H9 (cell line): Measurements from ENCODE around the gene NUP43. TPM values are rescaled to one million over a fixed set of nuclear protein-coding genes. Genes with fewer than 3 reads are reported as not detected.

ENCODE experiments used
- DNase-seq: peaks from one replicate; pipeline ENCODE4 v3.0.0-alpha.2; 2017
- H2AFZ ChIP-seq: one replicate; pipeline ENCODE4 v1.6.1; 2013; ENCODE audit warnings: mild to moderate bottlenecking, low read length, control low read depth, moderate library complexity
- H2AK5ac ChIP-seq: 2 replicates; pipeline ENCODE4 v1.6.1; 2013; ENCODE audit warnings: low read length, control low read depth, mixed read lengths; ENCODE audit not compliant: insufficient read length
- H2BK120ac ChIP-seq: one replicate; pipeline ENCODE4 v1.6.1; 2013; ENCODE audit warnings: low read depth, mild to moderate bottlenecking, low read length, control low read depth, inconsistent platforms; ENCODE audit not compliant: poor library complexity, severe bottlenecking
- H2BK12ac ChIP-seq: 2 replicates; pipeline ENCODE4 v1.6.1; 2013; ENCODE audit warnings: low read length, control low read depth, mixed read lengths, low read depth; ENCODE audit not compliant: insufficient read length
- H2BK15ac ChIP-seq: 2 replicates; pipeline ENCODE4 v1.6.1; 2013; ENCODE audit warnings: low read depth, low read length, control low read depth
- H2BK20ac ChIP-seq: one replicate; pipeline ENCODE4 v1.6.1; 2013; ENCODE audit warnings: low read depth, mild to moderate bottlenecking, low read length, control low read depth, inconsistent platforms; ENCODE audit not compliant: poor library complexity, severe bottlenecking
- H2BK5ac ChIP-seq: 2 replicates; pipeline ENCODE4 v1.6.1; 2013; ENCODE audit warnings: low read length, control low read depth, mixed read lengths; ENCODE audit not compliant: insufficient read length
- H3K14ac ChIP-seq: 2 replicates; pipeline ENCODE4 v1.6.1; 2013; ENCODE audit warnings: low read length, control low read depth; ENCODE audit not compliant: insufficient read depth
- H3K18ac ChIP-seq: 2 replicates; pipeline ENCODE4 v1.6.1; 2013; ENCODE audit warnings: low read depth, mild to moderate bottlenecking, mixed read lengths, low read length, control low read depth; ENCODE audit not compliant: insufficient read length
- H3K23ac ChIP-seq: 2 replicates; pipeline ENCODE4 v1.6.1; 2013; ENCODE audit warnings: low read length, control low read depth, mixed read lengths, low read depth; ENCODE audit not compliant: insufficient read length
- H3K23me2 ChIP-seq: 2 replicates; pipeline ENCODE4 v1.6.1; 2013; ENCODE audit warnings: low read depth, mild to moderate bottlenecking, mixed read lengths, low read length, control low read depth; ENCODE audit not compliant: insufficient read length, poor library complexity, severe bottlenecking
- H3K27ac ChIP-seq: 2 replicates; pipeline ENCODE4 v1.5.1; 2013; ENCODE audit warnings: low read length, control low read depth, mixed read lengths, low read depth; ENCODE audit not compliant: insufficient read length
- H3K27me3 ChIP-seq: 2 replicates; pipeline ENCODE4 v1.6.1; 2013; ENCODE audit warnings: low read length, control low read depth, inconsistent platforms; ENCODE audit not compliant: insufficient read depth
- H3K4ac ChIP-seq: 2 replicates; pipeline ENCODE4 v1.6.1; 2013; ENCODE audit warnings: low read depth, mild to moderate bottlenecking, control low read depth, inconsistent platforms, low read length, moderate library complexity
- H3K4me1 ChIP-seq: 2 replicates; pipeline ENCODE4 v1.6.1; 2013; ENCODE audit warnings: low read length, control low read depth, inconsistent platforms; ENCODE audit not compliant: insufficient read depth
- H3K4me2 ChIP-seq: 2 replicates; pipeline ENCODE4 v1.6.1; 2013; ENCODE audit warnings: low read length, control low read depth, mixed read lengths; ENCODE audit not compliant: insufficient read length, insufficient read depth
- H3K56ac ChIP-seq: 2 replicates; pipeline ENCODE4 v1.6.1; 2013; ENCODE audit warnings: low read depth, mild to moderate bottlenecking, mixed read lengths, low read length, control low read depth; ENCODE audit not compliant: insufficient read length
- H3K79me1 ChIP-seq: 2 replicates; pipeline ENCODE4 v1.6.1; 2013; ENCODE audit warnings: low read depth, mild to moderate bottlenecking, moderate library complexity, low read length, control low read depth, inconsistent platforms; ENCODE audit not compliant: insufficient read depth, poor library complexity, severe bottlenecking
- H3K79me2 ChIP-seq: 2 replicates; pipeline ENCODE4 v1.6.1; 2013; ENCODE audit warnings: low read length, control low read depth, inconsistent platforms; ENCODE audit not compliant: insufficient read depth
- H3K9ac ChIP-seq: 2 replicates; pipeline ENCODE4 v1.6.1; 2013; ENCODE audit warnings: low read length, control low read depth, mixed read lengths; ENCODE audit not compliant: insufficient read length; ENCODE audit errors: extremely low read depth
- H3K9me3 ChIP-seq: one replicate; pipeline ENCODE4 v1.6.1; 2013; ENCODE audit warnings: low read depth, low read length, inconsistent platforms; ENCODE audit not compliant: control insufficient read depth
- H3T11ph ChIP-seq: one replicate; pipeline ENCODE4 v1.6.1; 2013; ENCODE audit warnings: mild to moderate bottlenecking, low read length, control low read depth, inconsistent platforms
- H4K20me1 ChIP-seq: one replicate; pipeline ENCODE4 v1.6.1; 2013; ENCODE audit not compliant: control insufficient read depth, insufficient read length, insufficient read depth
- H4K5ac ChIP-seq: 2 replicates; pipeline ENCODE4 v1.6.1; 2013; ENCODE audit warnings: low read depth, mild to moderate bottlenecking, mixed read lengths, low read length, control low read depth; ENCODE audit not compliant: insufficient read length
- H4K8ac ChIP-seq: replicated peaks from 2 replicates; pipeline ENCODE4 v1.6.1; 2013; ENCODE audit warnings: low read length, control low read depth, mixed read lengths, low read depth; ENCODE audit not compliant: insufficient read length
- H4K91ac ChIP-seq: 2 replicates; pipeline ENCODE4 v1.6.1; 2013; ENCODE audit warnings: low read depth, mild to moderate bottlenecking, moderate library complexity, mixed read lengths, low read length, control low read depth; ENCODE audit not compliant: insufficient read length
- H3K27ac Mint-ChIP-seq, 3 experiments: 2 replicates in 2 of 3; 3 replicates in 1 of 3; pipeline ENCODE4 v1.8.0; 2020 to 2021; ENCODE audit warnings: mixed read lengths in 3 of 3, mild to moderate bottlenecking in 1 of 3, moderate library complexity in 1 of 3
- H3K27me3 Mint-ChIP-seq: 2 replicates; pipeline ENCODE4 v1.8.0; 2021; ENCODE audit warnings: low read depth, mild to moderate bottlenecking, moderate library complexity, mixed read lengths
- H3K36me3 Mint-ChIP-seq, 3 experiments: 2 replicates in 2 of 3; 3 replicates in 1 of 3; pipeline ENCODE4 v1.8.0; 2020 to 2021; ENCODE audit warnings: low read depth in 3 of 3, mixed read lengths in 3 of 3; ENCODE audit not compliant: insufficient read depth in 1 of 3
- H3K4me1 Mint-ChIP-seq, 2 experiments: 2 replicates each; pipeline ENCODE4 v1.8.0; 2020; ENCODE audit warnings: mixed read lengths in 2 of 2
- H3K4me3 Mint-ChIP-seq, 2 experiments: 2 replicates in 1 of 2; 3 replicates in 1 of 2; pipeline ENCODE4 v1.8.0; 2020 to 2021; ENCODE audit warnings: mild to moderate bottlenecking in 2 of 2, mixed read lengths in 2 of 2, moderate library complexity in 1 of 2
- H3K9me3 Mint-ChIP-seq, 2 experiments: 2 replicates in 1 of 2; 3 replicates in 1 of 2; pipeline ENCODE4 v1.8.0; 2020; ENCODE audit warnings: mild to moderate bottlenecking in 2 of 2, mixed read lengths in 2 of 2, moderate library complexity in 1 of 2
- WGBS: extraction: QIAGEN DNeasy Blood & Tissue Kit; methylation state at CpG from one replicate; pipeline ENCODE4 v1.1.7; 2013; ENCODE audit warnings: missing lambda C conversion rate, low lambda C conversion rate, mixed read lengths; ENCODE audit not compliant: insufficient read length; ENCODE audit errors: extremely low coverage; 5-methylcytosine and 5-hydroxymethylcytosine counted together
- total RNA-seq: library from RNA; stranded (reverse); gene quantifications from 2 replicates; pipeline ENCODE4 v1.2.1, GENCODE V29; 2021
- TF ChIP-seq, protein P1 (sequence below): fragments of 200-600 bp; sonication (generic); conservative IDR thresholded peaks from 3 replicates; pipeline ENCODE4 v1.8.0; 2021; ENCODE audit warnings: antibody characterized with exemption, mild to moderate bottlenecking

The NUP43 gene
- total RNA-seq, 1 experiment from 2014 or later: 92.1 TPM

DNA sequence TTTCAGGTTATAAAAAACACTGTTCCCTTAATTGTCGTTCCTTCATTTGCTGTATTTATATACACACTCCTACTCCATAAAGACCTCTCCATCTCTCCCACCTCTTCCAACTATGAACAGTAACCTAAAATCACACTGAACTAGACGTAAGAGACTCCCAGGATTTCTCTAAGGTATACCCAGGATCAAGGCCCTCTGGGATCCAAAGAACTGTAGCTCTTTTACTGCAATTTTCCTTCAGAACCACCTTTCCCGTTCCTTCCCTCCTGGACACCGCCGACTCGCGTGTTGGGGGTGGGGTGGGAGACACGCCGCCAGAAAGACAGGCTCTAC is 29.1 kb downstream of the NUP43 start:
- H2AFZ ChIP-seq: no peak overlapping the region
- H3K56ac ChIP-seq: no peak overlapping the region
- no peak for DNase-seq
- no peak overlapping the region for H2BK12ac ChIP-seq
- peak overlapping the region; percentile 94 for H3K4me2 ChIP-seq
- H3K14ac ChIP-seq: peak overlapping the region; percentile 98
- H3K4ac ChIP-seq: no peak overlapping the region
- H3K9me3 ChIP-seq: no peaks in the 10 kb centered on the region
- H3K23me2 ChIP-seq: peaks cover 10% of the 10 kb centered on the region
- no CpG with 5 or more reads among the region's 9 CpGs for WGBS
- Mint-ChIP-seq H3K4me1 (peaks cover 17 to 20% of the 10 kb centered on the region in 2 experiments), H3K27me3 (no peaks in the 10 kb centered on the region), H3K27ac (peak overlapping the region; percentile 68 to 97 (median 96)), H3K4me3 (peak overlapping the region; percentile 88 to 90), H3K9me3 (no peaks in the 10 kb centered on the region; a peak in 1 of 5 replicates), H3K36me3 (peaks cover 1 to 11% (median 5%) of the 10 kb centered on the region in 3 experiments; a peak in 4 of 7 replicates)
- no peaks in the 10 kb centered on the region for H3K27me3 ChIP-seq
- H2BK5ac ChIP-seq: no peak overlapping the region
- H3K18ac ChIP-seq: peak overlapping the region; percentile 27
- H4K20me1 ChIP-seq: no peaks in the 10 kb centered on the region
- no peaks in the 10 kb centered on the region for H3K79me1 ChIP-seq
- H4K5ac ChIP-seq: no peak overlapping the region
- no peak overlapping the region for H4K91ac ChIP-seq
- H3K4me1 ChIP-seq: no peaks in the 10 kb centered on the region
- H3K9ac ChIP-seq: peak overlapping the region; percentile 93
- no peak overlapping the region for H2BK120ac ChIP-seq
- no peak overlapping the region for H3K23ac ChIP-seq
- no peak overlapping the region for H4K8ac ChIP-seq
- TF ChIP-seq, protein P1, sequence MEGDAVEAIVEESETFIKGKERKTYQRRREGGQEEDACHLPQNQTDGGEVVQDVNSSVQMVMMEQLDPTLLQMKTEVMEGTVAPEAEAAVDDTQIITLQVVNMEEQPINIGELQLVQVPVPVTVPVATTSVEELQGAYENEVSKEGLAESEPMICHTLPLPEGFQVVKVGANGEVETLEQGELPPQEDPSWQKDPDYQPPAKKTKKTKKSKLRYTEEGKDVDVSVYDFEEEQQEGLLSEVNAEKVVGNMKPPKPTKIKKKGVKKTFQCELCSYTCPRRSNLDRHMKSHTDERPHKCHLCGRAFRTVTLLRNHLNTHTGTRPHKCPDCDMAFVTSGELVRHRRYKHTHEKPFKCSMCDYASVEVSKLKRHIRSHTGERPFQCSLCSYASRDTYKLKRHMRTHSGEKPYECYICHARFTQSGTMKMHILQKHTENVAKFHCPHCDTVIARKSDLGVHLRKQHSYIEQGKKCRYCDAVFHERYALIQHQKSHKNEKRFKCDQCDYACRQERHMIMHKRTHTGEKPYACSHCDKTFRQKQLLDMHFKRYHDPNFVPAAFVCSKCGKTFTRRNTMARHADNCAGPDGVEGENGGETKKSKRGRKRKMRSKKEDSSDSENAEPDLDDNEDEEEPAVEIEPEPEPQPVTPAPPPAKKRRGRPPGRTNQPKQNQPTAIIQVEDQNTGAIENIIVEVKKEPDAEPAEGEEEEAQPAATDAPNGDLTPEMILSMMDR: no peak
- no peak overlapping the region for H2AK5ac ChIP-seq
- H3K79me2 ChIP-seq: peaks cover 18% of the 10 kb centered on the region; the same call in 1 of the 2 replicates
- no peak overlapping the region for H2BK20ac ChIP-seq
- H3K27ac ChIP-seq: peak overlapping the region; percentile 36
- no peak overlapping the region for H3T11ph ChIP-seq
- no peak overlapping the region for H2BK15ac ChIP-seq
